ENCODE results near the gene FBXL16.
"Not testable (repeated sequence)": the region's sequence is repeated elsewhere in the genome, so short reads cannot be mapped to it uniquely, and the experiment has no call there.

Gene FBXL16

DNA sequence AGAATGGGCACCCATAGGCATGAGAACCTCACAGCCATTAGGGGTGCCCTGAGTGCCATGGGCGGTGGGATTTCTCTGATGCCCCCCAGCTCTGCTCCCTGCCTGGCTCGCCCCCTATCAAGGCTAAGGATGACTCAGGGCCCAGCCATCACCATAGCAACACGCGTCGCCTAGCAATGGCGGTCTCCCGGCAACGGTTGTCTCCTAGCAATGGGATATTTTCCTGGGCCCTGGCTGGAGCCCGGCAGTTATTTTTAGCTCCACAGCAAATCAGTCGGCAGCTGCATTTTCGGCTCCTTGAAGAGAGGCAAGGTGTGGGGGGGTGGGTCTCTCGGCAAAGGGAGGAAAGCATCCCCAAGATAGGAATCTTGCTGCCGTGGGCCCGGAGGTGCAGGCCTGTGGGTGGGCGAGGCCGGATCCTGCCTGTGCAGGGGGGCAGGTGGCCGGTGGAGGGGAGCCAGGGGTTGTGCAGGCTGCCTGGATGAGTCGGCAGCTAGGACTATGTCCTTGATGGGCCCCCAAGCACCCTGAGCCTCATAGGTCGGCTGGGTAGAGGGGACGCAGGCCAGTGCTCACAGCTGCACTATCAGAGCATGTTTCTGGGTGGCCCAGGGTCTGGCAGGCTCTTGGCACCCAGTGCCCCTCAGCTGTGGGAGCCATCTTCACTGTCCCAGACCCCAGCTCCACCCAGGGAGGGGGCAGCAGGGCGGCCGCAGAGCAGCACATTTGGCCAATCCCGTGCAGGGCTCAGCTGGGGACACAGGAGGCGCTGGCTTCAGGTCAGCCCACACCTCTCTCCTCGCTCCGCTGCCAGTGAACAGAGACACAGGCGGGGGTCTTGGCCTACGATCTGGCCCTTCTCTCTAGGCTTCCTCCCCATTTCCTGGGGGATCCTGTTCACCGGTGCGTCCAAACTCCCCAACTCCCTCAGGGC lies 4.2 kb upstream of the FBXL16 start:
- DNase-seq (ENCODE audit: low spot score) = no peak

GRCh38 chr16:708959-709358 lies 3.4 kb upstream of the FBXL16 start:
- DNase-seq (ENCODE audit: low spot score) = no peak

GRCh38 chr16:708019-708418 lies 2.4 kb upstream of the FBXL16 start:
- DNase-seq (ENCODE audit: low spot score) = no peak

- no peak for DNase-seq (ENCODE audit: low spot score)
Measured at GRCh38 chr16:707062-707538, 1.5 kb upstream of the FBXL16 start.

DNA sequence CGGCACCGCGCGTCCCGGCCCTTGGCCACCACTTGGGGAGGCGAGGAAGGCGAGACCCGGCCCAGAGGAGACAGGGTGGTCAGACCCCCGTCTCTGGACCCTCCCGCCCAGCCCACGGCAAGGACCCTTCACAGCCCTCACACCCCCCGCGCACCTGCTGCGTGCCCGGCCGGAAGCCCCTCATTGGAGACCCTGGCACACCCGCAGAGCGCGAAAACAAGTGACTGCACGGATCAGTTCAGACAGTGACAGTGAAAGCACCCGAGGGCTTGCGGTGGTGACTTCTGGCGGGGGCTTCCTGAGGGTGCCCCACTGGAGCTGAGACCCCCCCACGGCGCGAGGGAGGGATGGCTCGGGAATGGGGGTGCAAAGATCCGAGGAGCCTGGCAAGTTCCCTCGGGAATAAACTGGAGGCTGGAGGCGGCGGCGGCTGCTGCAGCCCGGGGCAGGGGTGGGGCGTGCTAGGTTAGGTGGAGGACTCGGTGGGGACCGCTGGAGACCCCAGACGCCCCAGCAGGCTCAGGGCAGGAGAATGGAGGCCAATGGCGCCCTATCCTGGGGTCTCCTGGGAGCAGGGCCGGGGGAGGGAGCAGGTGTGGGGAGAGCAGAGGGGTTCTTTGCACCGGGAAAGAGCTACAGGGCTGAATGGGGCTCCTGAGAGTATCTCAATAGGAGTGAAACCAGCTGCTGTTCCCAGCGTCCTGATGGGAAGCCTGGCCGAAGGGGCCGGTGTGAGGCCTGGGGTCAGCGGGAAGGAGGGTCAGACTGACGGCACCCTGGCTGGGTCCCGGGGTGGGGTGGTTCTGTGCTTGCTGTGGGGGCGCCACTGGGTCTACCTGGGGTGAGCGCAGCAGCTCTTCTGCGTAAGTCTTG lies 824 bp upstream of the FBXL16 start:
- DNase-seq (ENCODE audit: low spot score) = no peak

GRCh38 chr16:704552-705380 lies 835 bp downstream of the FBXL16 start:
- no peak for DNase-seq (ENCODE audit: low spot score)

DNA sequence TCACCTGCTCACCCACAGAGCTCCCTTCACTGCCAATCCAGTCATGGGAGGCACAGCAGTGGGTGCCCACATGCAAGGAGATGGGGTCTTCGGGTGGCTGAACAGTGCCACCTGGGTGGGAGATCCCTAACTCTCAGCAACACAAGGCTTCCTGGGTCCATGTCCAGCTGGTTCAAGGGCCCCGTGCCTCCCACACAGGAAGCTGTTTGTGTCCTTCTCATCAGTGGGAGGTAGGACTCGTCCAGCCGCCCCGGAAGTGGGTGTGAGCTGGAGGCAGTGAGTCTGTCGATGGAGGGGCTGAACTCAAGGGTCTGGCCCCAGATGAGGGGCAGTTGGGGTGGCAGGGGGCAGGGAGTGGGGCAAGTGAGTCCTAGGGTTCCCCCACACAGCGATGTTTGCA lies 1.6 kb downstream of the FBXL16 start:
- DNase-seq (ENCODE audit: low spot score) = no peak

DNA sequence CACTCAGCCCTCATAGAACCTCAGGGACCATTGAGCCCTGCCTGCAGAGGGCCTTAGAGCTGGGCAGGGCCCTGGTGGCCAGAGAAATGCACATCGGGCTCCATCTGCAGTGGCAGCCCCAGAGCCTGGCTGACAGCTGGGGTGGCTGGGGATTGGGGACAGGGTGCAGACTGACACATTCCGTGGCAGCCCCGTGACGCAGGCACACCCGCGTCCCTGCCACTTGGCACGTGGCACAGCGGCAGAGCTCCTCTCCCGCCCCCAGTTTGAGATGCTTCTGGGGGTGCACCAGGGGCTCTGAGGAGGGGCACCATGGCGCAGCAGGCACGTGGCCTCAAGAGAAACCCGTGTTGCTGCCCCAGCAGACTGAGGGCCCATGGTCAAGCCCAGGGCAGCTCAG lies 2.2 kb downstream of the FBXL16 start:
- no peak for DNase-seq (ENCODE audit: low spot score)

- DNase-seq (ENCODE audit: low spot score) = no peak
Measured at GRCh38 chr16:702341-702740, 3.3 kb downstream of the FBXL16 start.

DNA sequence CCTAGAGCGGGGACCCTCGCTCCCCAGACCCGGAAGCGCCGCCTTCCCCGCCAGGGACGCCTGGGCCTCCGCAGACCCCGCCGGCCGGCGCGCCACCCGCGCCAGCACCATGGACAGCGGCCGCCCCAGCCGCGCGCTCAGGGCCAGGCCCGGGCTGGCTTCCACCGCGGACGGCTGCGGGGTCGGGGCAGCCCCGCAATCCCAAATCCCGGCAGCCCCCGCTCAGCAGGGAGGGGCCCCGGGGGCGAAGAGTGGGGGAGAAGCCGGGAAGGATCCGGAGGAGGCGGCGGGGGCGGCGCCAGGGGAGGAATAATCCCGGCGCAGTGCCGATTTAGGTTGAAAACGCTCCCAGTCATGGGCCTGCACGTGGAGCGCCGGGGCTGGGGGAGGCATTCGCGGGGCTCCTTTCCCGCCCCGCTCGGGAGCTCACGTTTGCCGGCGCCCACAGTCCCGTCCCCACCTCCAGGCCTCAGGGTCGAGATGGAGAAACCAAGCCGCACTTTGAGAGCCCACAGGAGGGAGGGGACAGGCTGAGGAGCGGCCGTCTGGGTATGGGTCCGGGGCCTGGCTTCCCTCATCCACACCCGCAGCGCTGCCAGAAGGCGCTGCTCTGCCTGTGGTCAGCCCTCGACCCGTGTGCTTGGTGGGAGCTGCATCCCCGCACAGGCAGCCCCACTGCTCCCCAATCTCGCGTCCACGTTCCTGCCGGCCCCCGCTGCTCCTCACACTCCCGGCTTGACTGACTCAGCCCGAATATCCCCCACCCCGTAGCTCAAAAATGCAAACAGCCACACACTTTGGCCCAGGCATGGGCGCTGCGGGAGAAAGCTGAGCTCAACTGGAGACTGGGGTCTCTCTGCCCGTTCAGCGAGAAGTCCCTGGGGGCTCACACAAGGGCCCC lies 4.7 kb downstream of the FBXL16 start:
- no peak for DNase-seq (ENCODE audit: low spot score)

- no peak for DNase-seq (ENCODE audit: low spot score)
Measured at GRCh38 chr16:698911-699671, 6.5 kb downstream of the FBXL16 start.

DNA sequence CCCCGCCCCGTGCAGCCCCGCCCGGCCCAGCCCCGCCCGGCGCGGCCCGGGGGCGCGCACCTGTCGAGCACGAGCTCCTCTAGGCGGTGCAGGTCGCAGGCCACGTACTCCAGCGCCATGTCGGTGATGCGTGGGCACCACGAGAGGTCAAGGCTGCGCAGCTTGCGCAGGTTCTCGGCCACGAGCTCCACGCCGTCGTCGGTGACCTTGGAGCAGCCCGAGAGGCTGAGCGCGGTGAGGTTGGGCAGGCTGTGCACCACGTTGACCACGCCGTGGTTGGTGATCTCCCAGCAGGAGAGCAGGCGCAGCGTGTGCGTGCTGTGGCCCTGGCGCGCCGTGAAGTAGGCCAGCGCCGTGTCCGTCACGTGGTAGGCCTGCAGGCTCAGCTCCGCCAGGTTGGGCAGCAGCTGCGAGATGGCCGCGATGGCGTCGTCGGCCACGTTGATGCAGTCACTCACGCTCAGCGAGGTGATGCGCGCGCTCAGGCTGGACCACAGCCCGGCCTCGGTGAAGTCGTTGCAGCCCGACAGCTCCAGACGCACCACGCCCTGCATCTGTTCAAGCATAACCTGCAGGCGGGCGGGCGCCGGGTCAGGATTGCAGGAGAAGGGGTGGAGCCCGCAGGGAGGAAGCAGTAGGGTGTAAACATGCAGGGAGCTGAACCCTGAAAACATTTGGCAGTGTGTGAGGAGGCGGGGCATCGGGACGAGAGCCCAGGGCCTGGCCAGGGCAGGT lies 10.1 kb downstream of the FBXL16 start:
- peak; percentile 68 for DNase-seq (ENCODE audit: low spot score)

GRCh38 chr16:694863-695354 lies 10.7 kb downstream of the FBXL16 start:
- no peak for DNase-seq (ENCODE audit: low spot score)

- no peak for DNase-seq (ENCODE audit: low spot score)
Measured at GRCh38 chr16:694187-694862, 11.3 kb downstream of the FBXL16 start.

GRCh38 chr16:693766-694165 lies 11.8 kb downstream of the FBXL16 start:
- no peak for DNase-seq (ENCODE audit: low spot score)

DNA sequence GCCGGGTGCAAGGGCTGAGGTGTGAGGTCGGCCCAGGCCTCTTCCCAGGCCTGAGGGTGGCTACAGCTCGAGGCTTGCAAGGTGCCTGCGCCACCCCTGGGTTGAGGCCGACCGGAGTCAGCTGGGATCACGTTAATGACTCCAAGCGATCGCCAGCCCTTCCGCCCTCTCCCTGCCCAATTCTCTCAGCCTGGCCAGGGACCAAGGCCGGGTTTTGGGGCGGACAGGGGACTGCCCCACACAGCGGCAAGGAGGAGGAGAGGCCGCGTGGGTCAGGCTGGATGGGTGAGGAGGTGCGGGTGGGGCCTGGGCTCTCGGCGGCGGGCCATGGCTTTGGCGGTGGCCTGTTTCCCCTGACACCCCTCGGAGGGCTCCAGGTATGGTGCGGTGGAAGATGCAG lies 12.2 kb downstream of the FBXL16 start:
- no peak for DNase-seq (ENCODE audit: low spot score)

DNA sequence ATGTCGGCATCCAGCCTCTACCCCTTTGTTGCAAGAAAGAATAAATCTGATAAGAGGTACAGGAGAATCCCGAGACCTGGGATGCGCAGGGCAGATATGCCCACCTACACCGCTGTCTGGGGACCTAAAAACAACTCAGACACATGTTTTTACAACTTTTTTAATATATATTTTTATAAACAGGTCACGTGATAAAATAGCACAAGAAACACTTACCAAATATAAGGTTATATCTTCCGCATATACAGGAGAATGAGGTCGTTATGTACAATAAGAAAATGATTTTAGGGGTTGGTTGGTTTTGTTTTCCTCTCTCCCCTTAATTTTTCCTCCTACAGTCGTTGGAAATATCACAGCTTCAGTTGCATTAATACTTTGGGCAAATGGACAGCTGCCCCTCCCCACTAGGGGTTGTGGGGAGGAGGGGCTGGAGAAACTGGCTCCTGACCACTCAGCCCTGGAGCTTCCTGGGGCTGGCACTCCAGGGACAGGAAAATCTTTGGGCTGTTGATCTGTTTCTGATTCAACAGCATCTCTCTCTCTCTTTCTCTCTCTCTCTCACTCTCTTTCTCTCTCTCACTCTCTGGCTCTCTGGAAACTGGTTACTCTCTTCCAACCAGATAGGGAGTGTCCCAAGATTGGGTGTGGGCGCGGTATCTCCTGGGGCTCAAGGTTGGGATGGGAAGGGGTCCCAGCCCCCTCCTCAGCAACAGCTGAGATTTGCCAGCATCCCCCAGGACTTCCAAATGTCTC lies 13.1 kb downstream of the FBXL16 start:
- no peak for DNase-seq (ENCODE audit: low spot score)

DNA sequence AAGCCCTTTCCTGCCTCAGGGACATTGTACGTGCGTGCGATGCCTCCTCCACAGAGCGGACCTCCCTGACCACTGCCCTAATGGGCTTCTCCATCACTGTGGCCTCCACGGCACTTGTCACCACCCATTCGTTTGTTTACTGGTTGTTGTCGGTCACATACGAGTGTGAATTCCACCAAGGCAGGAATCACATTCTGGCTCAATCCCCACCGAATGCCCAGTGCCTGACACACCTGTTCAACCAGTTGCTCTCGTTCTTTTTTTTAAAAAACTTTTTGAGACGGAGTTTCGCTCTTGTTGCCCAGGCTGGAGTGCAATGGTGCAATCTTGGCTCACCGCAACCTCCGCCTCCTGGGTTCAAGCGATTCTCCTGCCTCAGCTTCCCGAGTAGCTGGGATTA lies 14.4 kb downstream of the FBXL16 start:
- DNase-seq (ENCODE audit: low spot score) = not testable (repeated sequence)

Data from germinal center (tissue), 1 donor.